ENCODE measurements around the gene PNPLA5. TPM values are rescaled to one million over a fixed set of nuclear protein-coding genes. Genes with fewer than 3 reads are reported as not detected.

Gene PNPLA5
- total RNA-seq, 1 donor from 2014 or later, result not detected

- Mint-ChIP-seq H3K4me3 (ENCODE audit: unreplicated experiment) (no peak overlapping the region), H3K36me3 (ENCODE audit: unreplicated experiment) (no peaks in the 10 kb centered on the region), H3K4me1 (ENCODE audit: unreplicated experiment) (peaks cover 2% of the 10 kb centered on the region), H3K27ac (ENCODE audit: unreplicated experiment) (no peak overlapping the region), H3K9me3 (ENCODE audit: unreplicated experiment) (no peaks in the 10 kb centered on the region), H3K27me3 (ENCODE audit: unreplicated experiment) (peaks cover 5% of the 10 kb centered on the region)
- no peak for DNase-seq (ENCODE audit: extremely low spot score, unreplicated experiment)
- TF ChIP-seq, protein P1, sequence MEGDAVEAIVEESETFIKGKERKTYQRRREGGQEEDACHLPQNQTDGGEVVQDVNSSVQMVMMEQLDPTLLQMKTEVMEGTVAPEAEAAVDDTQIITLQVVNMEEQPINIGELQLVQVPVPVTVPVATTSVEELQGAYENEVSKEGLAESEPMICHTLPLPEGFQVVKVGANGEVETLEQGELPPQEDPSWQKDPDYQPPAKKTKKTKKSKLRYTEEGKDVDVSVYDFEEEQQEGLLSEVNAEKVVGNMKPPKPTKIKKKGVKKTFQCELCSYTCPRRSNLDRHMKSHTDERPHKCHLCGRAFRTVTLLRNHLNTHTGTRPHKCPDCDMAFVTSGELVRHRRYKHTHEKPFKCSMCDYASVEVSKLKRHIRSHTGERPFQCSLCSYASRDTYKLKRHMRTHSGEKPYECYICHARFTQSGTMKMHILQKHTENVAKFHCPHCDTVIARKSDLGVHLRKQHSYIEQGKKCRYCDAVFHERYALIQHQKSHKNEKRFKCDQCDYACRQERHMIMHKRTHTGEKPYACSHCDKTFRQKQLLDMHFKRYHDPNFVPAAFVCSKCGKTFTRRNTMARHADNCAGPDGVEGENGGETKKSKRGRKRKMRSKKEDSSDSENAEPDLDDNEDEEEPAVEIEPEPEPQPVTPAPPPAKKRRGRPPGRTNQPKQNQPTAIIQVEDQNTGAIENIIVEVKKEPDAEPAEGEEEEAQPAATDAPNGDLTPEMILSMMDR (IDR thresholded peaks at IDR 0.05), result no peak
Measured at GRCh38 chr22:43833286-43834240, 58.2 kb downstream of the PNPLA5 start.

DNA sequence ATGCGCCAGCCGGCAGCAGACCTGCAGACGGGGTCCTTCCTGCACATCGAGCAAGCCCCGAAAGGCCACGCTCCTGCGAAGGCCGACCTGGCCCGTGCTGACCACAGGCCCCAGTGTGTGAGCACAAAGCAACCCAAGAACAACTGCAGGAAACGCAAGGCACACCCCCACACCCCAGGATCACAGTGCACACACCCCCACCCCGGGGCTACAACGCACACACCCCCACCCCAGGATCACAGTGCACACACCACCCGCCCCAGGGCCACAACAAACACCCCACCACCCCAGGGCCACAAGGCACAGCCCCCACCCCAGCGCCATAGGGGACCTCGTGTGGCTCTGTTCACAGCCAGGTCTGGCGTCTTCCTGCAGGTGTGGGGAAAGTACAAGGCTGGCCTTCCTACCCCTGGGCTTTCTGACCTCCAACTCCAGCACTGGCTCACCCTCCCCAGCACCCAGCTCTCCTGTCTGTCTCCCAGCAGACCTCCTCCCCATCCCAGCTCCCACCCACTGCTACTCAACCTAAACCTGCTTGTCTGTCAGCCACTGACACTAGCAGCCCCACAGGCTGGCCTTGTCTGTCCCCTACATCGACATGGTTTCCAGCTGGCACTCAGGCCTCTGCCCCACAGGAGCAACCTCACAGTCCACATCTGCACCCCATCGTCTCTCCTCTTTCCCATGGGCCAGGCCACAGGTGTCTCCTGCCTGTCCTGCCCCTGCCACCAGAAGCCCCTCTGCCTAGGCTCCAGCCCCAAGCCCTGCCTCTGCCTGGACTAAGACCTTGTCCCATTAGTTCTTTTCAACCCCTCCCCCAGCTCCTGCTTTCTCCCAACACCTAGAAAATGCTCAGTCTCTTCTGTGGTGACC is 59.2 kb downstream of the PNPLA5 start:
- Mint-ChIP-seq H3K4me3 (ENCODE audit: unreplicated experiment) (no peak overlapping the region), H3K27me3 (ENCODE audit: unreplicated experiment) (peaks cover 5% of the 10 kb centered on the region), H3K9me3 (ENCODE audit: unreplicated experiment) (no peaks in the 10 kb centered on the region), H3K27ac (ENCODE audit: unreplicated experiment) (no peak overlapping the region), H3K36me3 (ENCODE audit: unreplicated experiment) (no peaks in the 10 kb centered on the region), H3K4me1 (ENCODE audit: unreplicated experiment) (peaks cover 2% of the 10 kb centered on the region)
- no peak for DNase-seq (ENCODE audit: extremely low spot score, unreplicated experiment)
- TF ChIP-seq, protein P1 (IDR thresholded peaks at IDR 0.05), result no peak

DNA sequence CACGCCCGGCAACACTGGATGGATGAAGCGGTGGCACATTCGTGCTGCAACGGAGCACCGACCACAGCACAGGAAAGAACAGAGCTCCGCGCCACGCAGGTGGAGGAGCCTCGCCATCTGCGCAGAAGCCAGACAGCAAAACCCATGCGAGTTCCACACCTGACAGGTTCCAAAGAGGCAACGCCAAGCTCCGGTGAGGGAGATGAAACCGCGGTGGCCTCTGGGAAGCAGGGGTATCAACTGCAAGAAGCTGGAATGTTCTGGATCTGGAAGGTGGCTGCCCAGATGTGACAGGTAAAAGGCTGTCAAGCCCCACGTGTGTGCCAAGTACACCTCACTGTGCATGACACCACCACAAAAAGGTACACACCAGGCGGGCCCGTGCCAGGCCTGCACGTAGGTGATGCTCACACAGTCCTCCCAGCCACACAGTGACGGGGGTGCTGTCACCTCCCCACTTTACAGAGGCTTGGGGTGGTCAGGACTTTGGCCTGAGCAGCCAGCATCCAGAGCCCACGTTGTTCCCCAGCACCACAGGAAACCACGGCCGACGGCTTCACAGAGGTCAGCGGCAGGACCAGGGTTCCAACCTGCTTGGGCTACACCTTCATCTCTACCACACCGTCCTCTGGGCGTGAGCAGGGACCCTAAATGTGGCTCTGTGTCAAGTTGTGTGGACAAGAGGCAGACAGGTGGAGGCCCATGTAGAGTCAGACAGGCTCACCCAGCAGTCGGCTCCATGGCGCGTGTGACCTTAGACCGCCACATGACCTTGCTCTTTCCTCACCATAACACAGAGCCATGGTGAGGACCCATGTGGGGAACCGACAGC is 60.0 kb downstream of the PNPLA5 start:
- DNase-seq (ENCODE audit: extremely low spot score, unreplicated experiment), result no peak
- Mint-ChIP-seq H3K36me3 (ENCODE audit: unreplicated experiment) (no peaks in the 10 kb centered on the region), H3K27ac (ENCODE audit: unreplicated experiment) (no peak overlapping the region), H3K9me3 (ENCODE audit: unreplicated experiment) (no peaks in the 10 kb centered on the region), H3K27me3 (ENCODE audit: unreplicated experiment) (peaks cover 5% of the 10 kb centered on the region), H3K4me3 (ENCODE audit: unreplicated experiment) (no peak overlapping the region), H3K4me1 (ENCODE audit: unreplicated experiment) (peaks cover 2% of the 10 kb centered on the region)
- TF ChIP-seq, protein P1 (IDR thresholded peaks at IDR 0.05), result no peak

GRCh38 chr22:43830931-43831560 is 60.8 kb downstream of the PNPLA5 start:
- DNase-seq (ENCODE audit: extremely low spot score, unreplicated experiment), result no peak
- TF ChIP-seq, protein P1 (IDR thresholded peaks at IDR 0.05), result no peak
- H3K4me1 Mint-ChIP-seq (ENCODE audit: unreplicated experiment), result peaks cover 5% of the 10 kb centered on the region

More at GRCh38 chr22:43830931-43831560, 60.8 kb downstream of the PNPLA5 start:
- Mint-ChIP-seq H3K27ac (ENCODE audit: unreplicated experiment) (no peak overlapping the region), H3K27me3 (ENCODE audit: unreplicated experiment) (peaks cover 5% of the 10 kb centered on the region), H3K4me3 (ENCODE audit: unreplicated experiment) (no peak overlapping the region), H3K9me3 (ENCODE audit: unreplicated experiment) (no peaks in the 10 kb centered on the region), H3K36me3 (ENCODE audit: unreplicated experiment) (no peaks in the 10 kb centered on the region)
